Activated CD4-positive, alpha-beta T cell treated with anti-CD3 and anti-CD28 coated beads, Interleukin-2, amount 10 ng/mL, durations not matched to agents 7 days and 5 days (primary cell): ENCODE measurements around the gene CLDN16. TPM values are rescaled to one million over a fixed set of nuclear protein-coding genes. Genes with fewer than 3 reads are reported as not detected.

Experiments
- CTCF ChIA-PET: fragments of 350-600 bp; sonication (Branson Sonifier 250); formaldehyde crosslinking; loops from one replicate; lab custom pipeline; 2021; ENCODE audit warnings: antibody characterized with exemption; lab: Charles Lee
- POLR2A ChIA-PET: fragments of 350-600 bp; sonication (Branson Sonifier 250); formaldehyde crosslinking; loops from one replicate; lab custom pipeline; 2021; ENCODE audit warnings: antibody characterized with exemption; lab: Charles Lee
- DNase-seq: peaks from one replicate; pipeline ENCODE4 v3.0.0-alpha.2; 2020
- H3K27ac Mint-ChIP-seq: one replicate; pipeline ENCODE4 v1.8.0; 2021; ENCODE audit warnings: mild to moderate bottlenecking, moderate library complexity, mixed read lengths
- H3K27me3 Mint-ChIP-seq: one replicate; pipeline ENCODE4 v1.8.0; 2021; ENCODE audit warnings: mixed read lengths
- H3K36me3 Mint-ChIP-seq: one replicate; pipeline ENCODE4 v1.8.0; 2021; ENCODE audit warnings: low read depth, mixed read lengths
- H3K4me1 Mint-ChIP-seq: one replicate; pipeline ENCODE4 v1.8.0; 2021; ENCODE audit warnings: mixed read lengths
- H3K4me3 Mint-ChIP-seq: one replicate; pipeline ENCODE4 v1.8.0; 2021; ENCODE audit warnings: mild to moderate bottlenecking, moderate library complexity, mixed read lengths
- H3K9me3 Mint-ChIP-seq: one replicate; pipeline ENCODE4 v1.8.0; 2021; ENCODE audit warnings: mixed read lengths
- total RNA-seq, 2 experiments: library from RNA; stranded (reverse); gene quantifications; one replicate each; pipeline ENCODE4 v1.2.3, GENCODE V29; 2021

The CLDN16 gene
- total RNA-seq, 2 experiments from 2014 or later = not detected

DNA sequence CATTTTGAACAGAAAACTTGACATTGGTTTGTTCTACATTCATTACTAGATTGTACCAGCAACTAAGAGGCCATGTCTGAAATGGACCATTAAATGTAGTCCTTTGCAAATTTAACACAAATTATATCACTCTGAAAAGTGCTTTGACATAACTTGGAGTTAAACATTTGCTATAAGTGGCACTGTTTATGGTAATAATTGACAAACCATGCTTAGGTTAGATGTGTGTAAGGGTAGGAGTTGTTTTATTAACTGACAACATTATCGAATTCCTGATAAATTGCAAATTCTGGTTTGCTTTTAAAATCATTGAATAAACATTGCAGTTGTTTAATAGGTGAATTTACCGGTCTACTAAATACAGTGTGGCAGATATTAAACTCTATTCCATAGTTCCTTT, 67.9 kb downstream of the CLDN16 start:
- Mint-ChIP-seq H3K4me1 (no peaks in the 10 kb centered on the region), H3K36me3 (no peaks in the 10 kb centered on the region), H3K9me3 (no peaks in the 10 kb centered on the region), H3K27me3 (peaks cover 12% of the 10 kb centered on the region), H3K27ac (no peak overlapping the region), H3K4me3 (no peak overlapping the region)
- ChIA-PET POLR2A (no interaction called here), CTCF (no interaction called here)
- DNase-seq = no peak

DNA sequence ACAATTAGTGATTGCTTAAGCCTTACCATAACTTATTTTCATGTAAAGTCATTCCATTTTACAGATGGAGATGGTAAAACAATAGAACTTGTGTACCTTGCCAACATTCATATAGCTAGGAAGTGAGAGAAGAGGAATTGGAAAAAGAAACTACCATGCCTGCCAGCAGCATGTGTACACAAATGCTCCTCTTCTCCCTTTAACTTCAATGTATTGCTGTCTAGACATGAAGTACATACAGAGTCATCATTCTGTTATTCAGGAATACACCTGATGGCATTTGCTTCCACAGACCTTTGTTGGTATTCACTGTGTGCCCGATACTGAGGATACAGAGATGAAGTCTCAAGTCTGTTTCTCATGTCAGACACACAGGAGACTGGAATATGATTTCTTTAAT, 68.8 kb downstream of the CLDN16 start:
- no peak overlapping the region for H3K4me3 Mint-ChIP-seq
- no peaks in the 10 kb centered on the region for H3K36me3 Mint-ChIP-seq
- H3K27ac Mint-ChIP-seq = no peak overlapping the region
- H3K4me1 Mint-ChIP-seq = no peaks in the 10 kb centered on the region
- H3K9me3 Mint-ChIP-seq = no peaks in the 10 kb centered on the region
- POLR2A ChIA-PET = no interaction called here
- no peak for DNase-seq
- H3K27me3 Mint-ChIP-seq = peaks cover 12% of the 10 kb centered on the region
- CTCF ChIA-PET = interaction anchor here (1.0 kb wide), 1 partner anchor 9 kb away, joined by 3 read pairs; no protein-coding TSS in a partner anchor

DNA sequence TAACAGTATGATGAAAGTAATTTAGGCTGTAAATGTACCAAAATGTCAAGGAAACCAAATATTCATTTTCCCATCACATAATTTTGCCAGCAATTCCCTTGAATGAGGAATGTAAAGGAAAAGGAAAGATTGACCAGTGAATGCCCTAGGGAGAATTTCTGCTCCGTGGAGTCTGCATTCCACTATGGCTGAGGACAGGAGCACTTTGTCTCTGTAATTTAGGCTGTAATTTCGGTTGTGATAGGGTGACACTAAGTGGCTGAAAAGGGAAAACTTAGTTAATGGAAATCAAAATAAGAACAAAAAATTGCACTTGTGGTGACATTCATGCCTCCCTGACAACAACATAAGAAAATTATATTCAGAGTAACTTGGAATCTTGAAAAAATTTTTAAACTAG, 70.1 kb downstream of the CLDN16 start:
- POLR2A ChIA-PET = no interaction called here
- DNase-seq = no peak
- CTCF ChIA-PET = no interaction called here
- Mint-ChIP-seq H3K4me3 (no peak overlapping the region), H3K27me3 (peaks cover 12% of the 10 kb centered on the region), H3K36me3 (no peaks in the 10 kb centered on the region), H3K9me3 (no peaks in the 10 kb centered on the region), H3K4me1 (no peaks in the 10 kb centered on the region), H3K27ac (no peak overlapping the region)

Other genes starting within 250 kb of the CLDN16 start
- gene CLDN1, start 65.7 kb upstream of the CLDN16 start, total RNA-seq = not detected
- gene TMEM207, start 61.7 kb downstream of the CLDN16 start, total RNA-seq = not detected
- gene IL1RAP, start 125.9 kb downstream of the CLDN16 start, total RNA-seq = 1 to 10 TPM; 7.2 to 8.2 TPM